ENCODE data around the gene EFHC1.

DNA sequence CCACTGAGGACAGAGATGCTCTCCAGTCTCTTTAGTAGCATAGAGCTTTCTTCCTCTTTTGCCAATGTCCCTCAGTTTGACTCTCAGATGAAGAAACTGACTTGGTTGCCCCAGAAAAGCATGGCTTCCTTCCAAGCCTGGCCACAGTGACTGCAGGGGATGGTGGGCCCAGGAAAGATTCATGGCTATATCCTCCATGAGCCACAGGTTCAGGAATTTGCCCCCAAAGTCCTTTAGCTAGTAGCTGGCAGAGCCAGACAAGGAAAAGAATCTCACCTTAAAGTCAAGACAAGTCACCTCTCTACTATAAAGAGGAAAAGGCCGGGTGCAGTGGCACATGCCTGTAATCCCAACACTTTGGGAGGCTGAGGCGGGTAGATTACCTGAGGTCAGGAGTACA is 113.3 kb downstream of the EFHC1 start:
- TF ChIP-seq, protein P1, sequence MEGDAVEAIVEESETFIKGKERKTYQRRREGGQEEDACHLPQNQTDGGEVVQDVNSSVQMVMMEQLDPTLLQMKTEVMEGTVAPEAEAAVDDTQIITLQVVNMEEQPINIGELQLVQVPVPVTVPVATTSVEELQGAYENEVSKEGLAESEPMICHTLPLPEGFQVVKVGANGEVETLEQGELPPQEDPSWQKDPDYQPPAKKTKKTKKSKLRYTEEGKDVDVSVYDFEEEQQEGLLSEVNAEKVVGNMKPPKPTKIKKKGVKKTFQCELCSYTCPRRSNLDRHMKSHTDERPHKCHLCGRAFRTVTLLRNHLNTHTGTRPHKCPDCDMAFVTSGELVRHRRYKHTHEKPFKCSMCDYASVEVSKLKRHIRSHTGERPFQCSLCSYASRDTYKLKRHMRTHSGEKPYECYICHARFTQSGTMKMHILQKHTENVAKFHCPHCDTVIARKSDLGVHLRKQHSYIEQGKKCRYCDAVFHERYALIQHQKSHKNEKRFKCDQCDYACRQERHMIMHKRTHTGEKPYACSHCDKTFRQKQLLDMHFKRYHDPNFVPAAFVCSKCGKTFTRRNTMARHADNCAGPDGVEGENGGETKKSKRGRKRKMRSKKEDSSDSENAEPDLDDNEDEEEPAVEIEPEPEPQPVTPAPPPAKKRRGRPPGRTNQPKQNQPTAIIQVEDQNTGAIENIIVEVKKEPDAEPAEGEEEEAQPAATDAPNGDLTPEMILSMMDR (IDR thresholded peaks at IDR 0.05; ENCODE audit: low read depth, low read length, poor library complexity, severe bottlenecking): no peak
- no peak for TF ChIP-seq EZH2phosphoT487 (IDR thresholded peaks at IDR 0.05; ENCODE audit: borderline replicate concordance, low read length)

All from DOHH2 (cell line).